GM19023 (cell line): ENCODE measurements around the gene ARHGAP12.
A peak's percentile ranks its signal among the peaks of the same experiment; 100 is the strongest.
"Not testable (repeated sequence)": the region's sequence is repeated elsewhere in the genome, so short reads cannot be mapped to it uniquely, and the experiment has no call there.

Experiments used
- ATAC-seq: cut with Tn5 transposase; IDR thresholded peaks from one replicate; pipeline ENCODE4 v1.9.1; 2021; ENCODE audit warnings: mild to moderate bottlenecking, moderate library complexity; ENCODE audit not compliant: unreplicated experiment

Gene ARHGAP12

GRCh38 chr10:31927565-31927883 lies 1.1 kb downstream of the ARHGAP12 start:
- ATAC-seq: peak; percentile 2

GRCh38 chr10:31926765-31927564 lies 1.7 kb downstream of the ARHGAP12 start:
- no peak for ATAC-seq

GRCh38 chr10:31926160-31926559 lies 2.5 kb downstream of the ARHGAP12 start:
- ATAC-seq: no peak

DNA sequence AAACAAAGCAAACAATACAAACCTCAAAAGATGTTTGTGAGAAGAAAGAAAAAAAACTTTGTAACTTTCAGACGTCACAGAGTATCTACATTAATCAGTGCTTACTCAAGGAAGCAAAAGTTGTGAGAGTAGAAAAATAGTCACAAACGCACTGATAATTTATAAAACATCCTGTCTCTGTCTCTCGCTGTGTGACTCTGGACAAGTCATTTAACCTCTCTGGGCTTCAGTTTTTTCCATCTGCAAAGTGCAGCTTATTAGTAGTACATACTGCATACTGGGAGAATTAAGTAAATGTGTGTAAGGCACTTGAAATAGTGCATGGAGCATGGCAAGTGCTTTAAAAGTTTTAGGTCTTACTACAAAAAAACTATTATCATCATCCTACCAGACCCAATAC lies 3.8 kb downstream of the ARHGAP12 start:
- ATAC-seq: no peak

- ATAC-seq: no peak
Measured at GRCh38 chr10:31923389-31923788, 5.2 kb downstream of the ARHGAP12 start.

- no peak for ATAC-seq
Measured at GRCh38 chr10:31921031-31921430, 7.6 kb downstream of the ARHGAP12 start.

DNA sequence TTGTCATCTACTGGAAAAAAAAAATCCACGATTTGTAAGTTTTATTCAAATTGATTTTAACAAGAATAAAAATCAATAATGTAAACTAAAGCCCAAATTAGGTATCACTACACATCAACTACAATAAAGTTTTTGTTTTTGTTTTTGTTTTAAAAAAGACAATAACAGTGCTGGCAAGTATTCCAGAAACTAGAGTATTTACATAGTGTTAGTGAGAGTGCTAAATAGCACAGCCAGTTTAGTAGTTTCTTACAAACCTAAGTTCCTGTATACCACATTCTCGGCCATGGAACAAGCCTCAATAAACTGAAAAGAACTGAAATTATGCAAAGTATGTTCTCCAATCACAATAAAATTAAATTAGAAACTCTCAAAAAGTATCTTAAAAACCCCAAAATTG lies 8.1 kb downstream of the ARHGAP12 start:
- no peak for ATAC-seq

DNA sequence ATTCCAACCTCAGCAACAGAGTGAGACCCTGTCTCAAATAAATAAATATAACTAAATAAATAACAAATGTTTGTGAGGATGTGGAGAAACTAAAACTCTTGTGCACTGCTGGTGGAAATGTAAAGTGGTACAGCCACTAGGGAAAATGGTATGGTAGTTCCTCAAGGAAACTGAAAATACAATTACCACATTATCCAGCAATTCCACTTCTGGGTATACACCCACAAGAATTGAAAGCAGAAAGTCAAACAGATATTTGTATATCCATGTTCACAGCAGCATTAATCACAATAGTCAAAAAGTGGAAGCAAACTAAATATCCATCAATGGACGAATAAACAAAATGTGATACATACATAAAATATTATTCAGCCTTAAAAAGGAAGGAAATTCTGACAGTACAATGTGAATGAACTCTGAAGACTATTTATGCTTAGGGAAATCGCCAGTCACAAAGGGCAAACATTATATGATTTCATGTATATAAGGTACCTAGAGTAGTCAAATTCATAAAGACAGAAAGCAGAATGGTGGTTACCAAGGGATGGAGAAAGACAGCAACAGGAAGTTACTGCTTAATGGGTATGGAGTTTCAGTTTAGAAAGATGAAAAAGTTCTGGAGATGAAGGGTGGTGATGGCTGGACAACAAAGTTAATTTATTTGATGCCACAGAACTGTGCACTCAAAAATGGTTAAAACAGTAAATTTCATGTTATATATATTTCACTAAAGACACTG lies 9.8 kb downstream of the ARHGAP12 start:
- no peak for ATAC-seq

- ATAC-seq: no peak
Measured at GRCh38 chr10:31914370-31914769, 14.3 kb downstream of the ARHGAP12 start.

DNA sequence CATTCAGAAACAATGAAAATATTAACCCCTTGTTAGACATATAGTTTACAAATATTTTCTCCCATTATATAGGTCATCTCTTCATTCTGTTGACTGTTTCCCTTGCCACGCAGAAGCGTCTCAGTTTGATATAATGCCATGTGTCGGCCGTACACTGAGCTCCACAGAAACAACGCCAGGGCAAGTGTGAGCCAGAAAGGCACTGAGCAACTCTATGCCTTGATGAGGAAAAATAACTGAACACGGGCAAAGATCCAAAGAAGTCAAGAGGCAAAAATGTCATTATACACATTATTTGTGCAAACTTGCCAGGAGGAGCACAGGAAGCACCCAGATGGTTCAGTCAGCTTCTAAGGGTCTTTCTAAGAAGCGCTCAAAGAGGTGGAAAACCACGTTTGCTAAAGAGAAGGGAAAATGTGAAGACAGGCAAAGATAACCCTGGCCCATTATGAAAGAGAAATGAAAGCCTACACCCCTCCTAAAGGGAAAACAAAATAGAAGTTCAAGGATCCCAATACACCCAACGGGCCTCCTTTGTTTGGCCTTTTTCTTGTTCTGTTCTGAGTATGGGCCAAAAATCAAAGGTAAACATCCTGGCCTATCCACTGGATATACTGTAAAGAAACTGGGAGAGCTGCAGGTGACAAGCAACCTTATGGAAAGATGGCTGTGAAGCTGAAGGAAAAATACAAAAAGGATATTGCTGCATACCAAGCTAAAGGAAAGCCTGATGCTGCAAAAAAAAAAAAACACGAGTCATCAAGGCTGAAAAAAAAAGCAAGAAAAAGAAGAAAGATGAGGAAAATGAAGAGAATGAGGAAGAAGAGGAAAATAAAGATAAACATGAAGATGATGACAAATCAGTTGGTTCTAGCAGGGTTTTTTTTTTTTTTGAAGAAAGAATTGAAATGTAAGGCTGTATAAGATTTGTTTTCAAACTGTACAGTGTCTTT lies 15.5 kb downstream of the ARHGAP12 start:
- no peak for ATAC-seq

DNA sequence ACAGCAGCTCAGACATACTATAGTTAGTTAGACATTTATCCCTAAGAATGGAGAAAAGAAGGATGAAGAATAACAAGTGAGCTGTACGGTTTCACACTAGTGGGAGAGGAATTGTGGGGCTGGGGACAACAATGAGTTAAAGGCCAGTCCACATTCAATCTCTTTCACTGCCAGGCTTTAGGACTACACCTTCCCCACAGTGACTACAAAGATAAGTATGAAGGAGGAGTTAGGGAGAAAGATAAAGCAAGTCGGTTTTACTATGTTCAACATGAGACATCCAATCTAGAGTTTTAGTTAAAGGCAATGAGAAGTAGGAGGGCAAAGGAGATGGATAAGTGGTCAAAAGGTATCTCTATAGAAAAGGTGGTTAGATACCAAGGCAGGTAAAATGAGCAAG lies 16.3 kb downstream of the ARHGAP12 start:
- no peak for ATAC-seq

DNA sequence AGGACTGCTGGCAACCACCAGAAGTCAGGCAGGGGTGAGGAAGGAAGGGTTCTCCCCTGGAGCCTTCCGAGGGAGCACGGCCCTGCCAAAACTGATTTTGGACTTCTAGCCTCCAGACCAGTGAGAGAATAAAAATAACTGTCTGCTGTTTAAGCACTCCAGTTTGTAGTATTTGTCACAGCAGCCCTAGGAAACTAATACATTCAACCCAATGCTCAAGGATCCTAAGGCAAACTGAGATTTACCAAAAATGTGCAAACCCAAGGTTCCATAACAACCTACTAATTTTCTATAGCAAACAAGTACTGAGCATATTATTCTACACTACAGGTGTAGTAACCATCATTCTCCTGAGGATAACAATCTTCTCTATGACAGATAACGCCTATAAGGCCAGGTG lies 18.6 kb downstream of the ARHGAP12 start:
- no peak for ATAC-seq

- ATAC-seq: no peak
Measured at GRCh38 chr10:31908157-31908556, 20.5 kb downstream of the ARHGAP12 start.

GRCh38 chr10:31906039-31906438 lies 22.6 kb downstream of the ARHGAP12 start:
- ATAC-seq: no peak

GRCh38 chr10:31905586-31905985 lies 23.0 kb downstream of the ARHGAP12 start:
- no peak for ATAC-seq

DNA sequence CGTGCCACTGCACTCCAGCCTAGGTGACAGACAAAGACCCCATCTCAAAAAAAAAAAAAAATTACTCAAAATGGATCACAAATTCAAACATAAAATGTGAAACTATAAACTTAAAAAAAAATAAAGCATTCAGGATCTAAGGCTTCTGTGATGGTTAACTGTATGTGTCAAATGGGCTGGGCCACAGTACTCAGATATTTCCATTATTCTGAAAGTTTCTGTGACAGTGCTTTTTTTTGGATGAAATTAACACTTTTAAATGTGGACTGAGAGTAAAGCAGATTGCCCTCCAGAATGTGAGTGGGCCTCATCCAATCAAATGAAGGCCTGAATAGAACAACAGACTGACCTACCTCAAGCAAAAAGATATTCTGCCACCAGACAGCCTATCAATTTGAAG lies 26.0 kb downstream of the ARHGAP12 start:
- no peak for ATAC-seq

DNA sequence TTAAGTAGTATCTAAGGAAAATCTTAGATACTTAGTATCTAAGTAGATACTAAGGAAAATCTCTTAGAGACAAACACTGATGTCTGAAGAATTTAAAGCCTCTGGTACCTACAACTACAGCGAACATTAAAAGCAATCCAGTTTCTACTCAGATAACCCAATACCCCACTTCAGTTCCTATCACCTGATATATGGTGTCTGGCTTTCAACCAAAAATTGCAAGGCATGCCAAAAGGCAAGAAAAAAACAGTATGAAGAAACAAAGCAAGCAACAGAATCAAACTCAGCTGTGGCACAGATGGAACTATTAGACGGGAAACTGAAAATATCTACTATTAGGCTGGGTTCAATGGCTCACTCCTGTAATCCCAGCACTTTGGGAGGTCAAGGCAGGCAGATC lies 31.1 kb downstream of the ARHGAP12 start:
- no peak for ATAC-seq

GRCh38 chr10:31896968-31897384 lies 31.7 kb downstream of the ARHGAP12 start:
- no peak for ATAC-seq

GRCh38 chr10:31895722-31896121 lies 32.9 kb downstream of the ARHGAP12 start:
- ATAC-seq: not testable (repeated sequence)

DNA sequence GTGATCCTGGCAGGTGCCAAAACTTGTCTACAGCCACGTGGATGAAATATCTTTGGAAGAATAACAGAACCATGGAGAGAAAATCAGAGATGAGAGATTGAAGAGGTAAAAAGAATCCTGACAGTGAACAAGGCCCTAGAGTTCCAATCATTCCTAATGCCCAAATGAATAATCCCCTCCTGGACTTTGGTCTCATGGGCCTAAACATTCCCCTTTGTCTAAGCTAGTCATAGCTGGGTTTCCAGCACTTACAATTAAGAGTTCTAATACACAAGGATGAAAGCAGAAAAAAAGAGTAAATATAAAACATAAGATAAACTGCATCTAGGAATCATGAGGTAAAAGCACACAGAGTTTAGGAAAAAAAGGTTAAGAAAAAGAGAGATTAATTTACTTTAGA lies 40.2 kb downstream of the ARHGAP12 start:
- no peak for ATAC-seq

DNA sequence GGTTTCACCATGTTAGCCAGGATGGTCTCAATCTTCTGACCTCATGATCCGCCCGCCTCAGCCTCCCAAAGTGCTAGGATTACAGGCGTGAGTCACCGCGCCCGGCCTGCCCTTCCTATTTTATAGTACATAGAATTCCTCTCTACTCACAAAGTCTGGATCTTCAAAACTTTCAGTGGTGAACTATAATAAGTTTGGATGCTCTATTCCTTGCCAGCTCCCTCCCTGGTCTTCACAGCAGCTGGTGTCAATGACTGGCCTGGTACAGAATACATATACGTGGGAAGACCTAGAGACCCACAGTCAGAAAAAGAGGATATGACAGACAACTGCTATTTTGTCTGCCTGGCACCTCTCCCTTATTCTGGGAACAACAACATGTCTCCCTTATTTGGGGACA lies 40.8 kb downstream of the ARHGAP12 start:
- ATAC-seq: no peak
